ENCODE data around the gene MYORG.

DNA sequence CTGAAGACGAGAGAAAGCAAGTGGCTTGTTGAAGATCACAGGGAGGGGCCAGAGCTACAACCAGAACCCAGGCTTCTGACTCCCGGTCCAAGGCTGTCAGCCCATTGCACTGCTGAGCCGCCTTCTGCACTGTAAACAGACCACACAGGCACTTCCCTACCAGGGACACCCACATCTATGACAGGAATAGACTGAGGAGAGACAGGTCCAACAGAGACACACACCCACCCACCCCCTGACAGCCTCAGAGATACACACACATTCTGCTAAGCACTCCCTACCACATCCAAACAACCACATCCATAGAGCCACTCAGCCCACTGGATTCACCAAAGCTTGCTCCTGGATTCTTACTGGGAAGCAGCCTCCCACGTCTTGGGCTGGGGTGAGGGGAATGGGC, 23.0 kb upstream of the MYORG start:
- TF ChIP-seq POLR2A (IDR thresholded peaks at IDR 0.05; ENCODE audit: low read length) (no peak), GATA1 (IDR thresholded peaks at IDR 0.05; ENCODE audit: low read depth, low read length) (no peak)
